CD4-positive, alpha-beta T cell treated with Interleukin-2 at 100 ng/mL for 4 hours (primary cell): ENCODE measurements around the gene FAM3B.

Source experiments
- DNase-seq: peaks from one replicate; pipeline ENCODE4 v3.0.0-alpha.2; 2020; ENCODE audit warnings: low spot score

Gene FAM3B

GRCh38 chr21:41319273-41319672 is 2.7 kb downstream of the FAM3B start:
- DNase-seq = no peak

- DNase-seq = no peak
Observed at GRCh38 chr21:41321211-41321907, 4.8 kb downstream of the FAM3B start.

DNA sequence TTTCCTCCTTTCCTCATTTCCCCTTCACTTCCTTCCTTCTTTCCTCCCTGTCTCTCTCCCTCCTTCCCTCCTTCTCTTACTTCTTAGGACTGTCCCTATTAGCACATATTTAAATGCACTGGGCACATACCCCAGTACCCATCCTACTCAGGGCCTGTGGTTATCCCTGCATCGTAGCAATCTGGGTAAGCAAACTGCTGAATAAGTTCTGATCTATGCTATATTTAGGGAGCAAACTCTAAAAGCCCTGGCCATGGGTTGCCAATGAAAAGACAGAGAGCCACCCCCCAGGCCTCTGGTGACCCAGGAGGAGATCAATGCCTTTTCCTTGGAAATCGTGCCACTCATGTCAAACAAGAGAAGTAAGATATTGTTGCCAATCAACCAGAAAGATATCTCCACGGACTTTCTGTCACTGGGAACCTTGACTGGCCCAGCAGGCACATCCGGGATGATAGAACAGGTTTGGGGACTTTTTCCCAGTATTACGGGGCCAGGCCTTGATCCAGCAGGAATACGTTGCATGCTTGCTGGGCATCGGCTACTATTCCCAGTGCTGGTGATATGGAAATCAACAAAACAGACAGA is 5.4 kb downstream of the FAM3B start:
- no peak for DNase-seq

DNA sequence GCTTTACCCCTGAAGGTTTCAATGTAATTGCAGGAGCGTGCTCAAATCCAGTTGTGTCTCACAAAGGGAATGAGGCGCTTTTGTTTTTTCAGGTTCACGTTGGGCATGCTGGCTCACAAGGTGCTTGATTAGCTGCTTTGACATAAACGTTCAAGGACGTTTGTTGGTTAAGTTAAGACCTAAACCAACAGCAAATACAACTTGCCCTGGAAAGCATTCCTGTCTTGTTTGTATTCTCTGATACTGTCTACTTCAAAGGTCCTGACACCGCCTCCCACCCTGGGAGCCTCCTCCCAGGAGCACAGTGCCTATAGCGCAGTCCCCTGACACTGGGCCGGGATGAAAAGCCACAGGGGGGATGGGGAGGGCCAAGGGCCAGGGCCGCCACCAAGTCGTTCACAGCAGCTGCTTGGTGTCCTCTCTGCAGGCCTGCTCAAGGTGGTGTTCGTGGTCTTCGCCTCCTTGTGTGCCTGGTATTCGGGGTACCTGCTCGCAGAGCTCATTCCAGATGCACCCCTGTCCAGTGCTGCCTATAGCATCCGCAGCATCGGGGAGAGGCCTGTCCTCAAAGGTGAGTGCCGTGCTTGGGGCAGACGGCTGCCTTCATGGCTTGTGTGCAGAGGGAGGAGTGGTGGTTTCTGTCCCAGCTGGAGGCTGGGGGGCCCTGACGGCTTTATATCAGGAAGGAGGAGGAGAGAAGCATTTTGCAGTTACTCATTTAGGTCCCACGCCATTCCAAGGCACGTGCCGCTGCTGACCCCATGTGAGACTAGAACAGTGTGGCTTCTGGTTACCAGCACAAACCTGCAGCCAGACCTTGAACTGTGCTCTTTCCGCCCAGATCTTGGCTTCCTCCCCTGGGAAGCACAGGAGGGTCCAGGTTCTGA is 6.1 kb downstream of the FAM3B start:
- DNase-seq = no peak

GRCh38 chr21:41325138-41325912 is 8.7 kb downstream of the FAM3B start:
- DNase-seq = no peak

DNA sequence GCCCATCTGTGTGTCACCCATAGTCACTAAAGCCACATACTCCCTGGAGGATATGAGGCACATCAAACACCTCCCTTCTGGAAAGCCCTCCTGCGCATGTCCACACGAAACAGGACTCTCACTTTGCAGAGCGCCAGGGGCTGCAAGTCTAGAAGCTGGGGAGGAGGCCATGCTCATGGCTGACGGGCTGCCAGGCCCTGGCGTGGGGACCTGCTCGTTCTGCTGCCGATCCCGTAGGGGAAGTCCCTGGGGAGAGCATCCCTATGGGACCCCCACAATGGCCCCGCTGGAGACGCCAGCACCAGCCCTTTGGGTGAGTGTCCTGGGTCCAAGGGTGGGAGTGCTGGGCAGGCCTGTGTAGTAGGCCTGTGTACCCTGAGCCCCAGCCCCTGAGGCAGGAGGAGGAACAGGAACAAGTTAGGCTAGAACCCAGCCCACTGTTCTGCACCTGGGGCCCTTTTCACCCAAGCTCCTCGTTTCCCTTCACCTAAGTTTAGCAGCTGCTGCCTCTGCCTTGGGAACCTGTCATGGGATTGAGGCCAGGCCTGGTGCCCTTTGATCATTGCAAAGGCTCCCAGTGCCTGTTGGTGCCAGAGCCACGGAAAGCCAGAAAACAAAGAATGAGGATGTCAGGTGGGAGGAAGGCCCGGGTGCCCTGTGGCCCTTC is 9.9 kb downstream of the FAM3B start:
- DNase-seq = no peak

DNA sequence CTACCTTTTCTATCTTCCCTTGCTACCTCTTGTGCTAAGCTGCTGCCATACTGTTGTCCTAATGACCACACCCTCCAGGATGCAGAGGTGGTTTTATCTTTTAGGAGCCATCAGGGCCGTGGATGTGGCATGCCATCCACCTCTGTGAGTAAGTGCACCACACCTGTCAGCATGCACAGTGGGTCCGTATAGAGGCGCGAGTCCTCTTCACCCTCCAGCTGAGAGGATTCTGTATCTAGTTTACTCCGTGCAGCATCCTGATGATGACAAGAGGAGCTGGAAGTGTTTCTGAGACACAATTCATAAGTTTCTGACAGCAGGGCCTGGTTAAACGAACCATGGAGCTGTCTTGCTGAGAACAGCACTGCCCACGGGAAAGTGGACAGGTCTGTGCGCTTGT is 11.2 kb downstream of the FAM3B start:
- no peak for DNase-seq

- DNase-seq = no peak
Observed at GRCh38 chr21:41328660-41329607, 12.3 kb downstream of the FAM3B start.

DNA sequence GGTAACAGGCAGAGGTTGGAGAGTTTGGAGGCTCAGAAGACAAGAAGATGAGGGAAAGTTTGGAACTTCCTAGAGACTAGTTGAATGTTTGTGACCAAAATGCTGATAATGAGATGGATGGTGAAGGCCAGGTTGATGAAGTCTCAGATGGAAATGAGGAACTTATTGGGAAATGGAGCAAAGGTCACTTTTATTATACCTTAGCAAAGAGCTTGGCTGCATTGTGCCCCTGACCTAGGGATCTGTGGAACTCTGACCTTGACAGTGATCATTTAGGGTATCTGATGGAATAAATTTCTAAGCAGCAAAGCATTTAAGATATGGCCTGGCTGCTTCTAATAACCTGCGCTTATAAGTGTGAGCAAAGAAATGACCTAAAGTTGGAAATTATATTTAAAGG is 17.2 kb downstream of the FAM3B start:
- no peak for DNase-seq

GRCh38 chr21:41337515-41337914 is 20.9 kb downstream of the FAM3B start:
- no peak for DNase-seq

GRCh38 chr21:41338455-41338854 is 21.9 kb downstream of the FAM3B start:
- no peak for DNase-seq

- DNase-seq = no peak
Observed at GRCh38 chr21:41342035-41342434, 25.4 kb downstream of the FAM3B start.

DNA sequence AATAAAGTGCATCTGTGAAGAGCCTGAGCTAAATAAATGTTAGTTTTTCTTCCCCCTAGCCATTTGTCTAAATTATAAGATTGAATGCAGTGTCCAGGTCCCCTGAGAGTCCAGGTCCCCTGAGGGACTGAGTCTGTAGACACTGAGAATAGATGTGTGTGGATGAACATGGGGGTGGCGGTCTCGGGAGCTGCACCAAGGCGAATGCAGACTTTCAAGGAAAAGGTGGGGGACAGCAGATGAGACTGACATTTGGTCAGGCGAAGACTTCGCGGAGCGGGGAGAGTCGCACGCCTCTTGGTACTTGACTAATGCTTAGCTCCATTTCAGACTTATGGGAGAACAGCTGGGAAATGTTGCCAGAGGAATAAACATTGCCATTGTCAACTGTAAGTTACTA is 27.5 kb downstream of the FAM3B start:
- no peak for DNase-seq

- DNase-seq = no peak
Observed at GRCh38 chr21:41345356-41345755, 28.8 kb downstream of the FAM3B start.

DNA sequence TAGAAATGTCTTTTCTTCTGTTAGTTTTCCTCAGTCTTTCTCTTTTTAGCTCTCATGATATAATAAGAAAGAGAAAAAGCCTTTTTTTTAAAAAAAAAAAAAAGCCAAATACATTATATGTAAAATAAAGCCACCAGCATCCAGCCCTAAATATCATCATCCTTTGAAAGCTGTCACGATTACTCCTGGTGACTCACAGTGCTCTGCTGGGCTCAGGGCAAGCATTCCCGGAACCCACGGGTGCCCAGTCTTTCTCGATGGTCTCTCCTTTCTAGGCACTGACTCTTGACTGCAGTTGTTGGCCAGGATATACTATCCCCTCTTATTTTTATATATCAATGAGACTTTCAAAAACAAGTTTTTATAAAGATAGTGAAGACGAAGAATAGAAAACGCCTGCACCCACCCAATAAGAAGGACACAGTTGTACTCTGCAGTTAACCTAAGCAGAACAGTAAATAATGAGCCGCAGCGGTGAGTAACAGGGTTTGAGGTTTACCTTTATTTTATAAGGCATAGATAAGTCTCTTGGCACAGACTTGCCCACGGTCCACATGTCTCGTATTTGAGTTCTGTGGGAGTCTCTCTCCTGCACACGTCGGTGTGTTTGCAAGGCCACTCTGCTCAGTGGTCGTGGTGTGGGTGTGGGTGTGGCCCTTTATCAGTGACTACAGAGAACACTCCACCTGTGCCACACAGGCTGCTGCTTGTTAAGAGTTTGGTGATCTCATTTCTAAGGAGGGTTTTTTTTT is 29.5 kb downstream of the FAM3B start:
- DNase-seq = no peak

GRCh38 chr21:41346758-41347157 is 30.2 kb downstream of the FAM3B start:
- DNase-seq = no peak

- DNase-seq = no peak
Observed at GRCh38 chr21:41348434-41348833, 31.8 kb downstream of the FAM3B start.

DNA sequence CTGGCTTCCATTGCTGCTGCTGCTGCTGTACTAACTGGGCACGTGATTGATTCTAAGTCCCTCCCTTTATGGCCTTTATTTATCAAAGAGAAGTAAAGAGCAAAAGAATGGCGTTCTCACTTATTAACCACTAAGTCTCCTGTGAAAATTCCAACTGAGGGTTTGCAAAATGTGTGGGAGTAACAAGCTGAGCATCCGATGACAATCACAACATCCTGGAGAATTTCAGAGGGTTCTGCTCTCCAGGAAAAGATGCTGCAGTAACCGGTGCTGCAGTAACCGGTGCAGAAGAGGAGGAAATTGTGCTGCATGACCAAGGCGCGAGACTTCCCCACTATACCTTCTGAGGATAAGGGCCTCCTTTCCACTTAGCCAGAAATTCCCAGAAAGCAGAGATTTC is 32.5 kb downstream of the FAM3B start:
- DNase-seq = no peak

DNA sequence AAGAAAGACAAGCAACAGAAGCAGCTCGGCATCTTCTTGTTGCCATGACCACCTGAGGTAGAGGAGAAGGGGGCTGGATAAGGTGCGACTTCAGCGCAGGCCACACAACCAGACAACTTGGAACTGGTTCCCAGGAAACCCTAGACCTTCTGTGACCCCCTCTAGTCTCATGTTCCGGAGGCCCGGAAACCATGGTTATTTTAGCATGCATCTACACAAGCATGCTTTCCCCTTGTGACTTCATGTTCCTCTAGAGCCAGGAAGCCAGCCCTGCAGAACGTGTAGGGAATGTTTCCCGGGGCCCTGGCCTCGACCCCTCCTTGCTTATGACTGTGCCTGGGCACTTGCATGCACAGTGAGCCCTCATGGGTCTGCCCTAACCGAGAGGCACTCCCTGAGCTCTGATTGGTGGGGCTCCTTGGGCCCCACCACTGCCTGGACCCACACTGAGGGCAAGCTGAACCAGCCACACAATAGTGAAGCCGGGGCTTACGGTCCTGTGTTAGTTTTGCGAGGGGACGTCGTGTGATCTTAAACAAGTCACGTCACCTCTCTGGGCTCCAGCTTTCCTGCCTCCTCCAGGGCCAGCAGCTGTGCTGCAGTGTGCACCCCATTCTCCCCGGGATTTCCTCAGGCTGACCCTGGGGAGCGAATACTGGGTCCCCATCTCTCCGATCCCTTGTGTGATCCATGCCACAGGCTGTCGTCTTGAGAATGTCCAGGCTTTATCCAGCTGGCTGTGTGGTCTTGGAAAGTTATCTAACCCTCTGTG is 33.2 kb downstream of the FAM3B start:
- DNase-seq = no peak
